DOHH2 (cell line): Measurements from ENCODE around the gene SLC1A2.

ENCODE experiments used
- H3F3A ChIP-seq: fragments of 200-600 bp; sonication (generic), shearing (Covaris generic); 2 replicates; pipeline ENCODE4 v1.6.0; 2016; ENCODE audit warnings: antibody characterized with exemption, mild to moderate bottlenecking; ENCODE audit not compliant: control insufficient read depth, insufficient read depth
- H3K27ac ChIP-seq: fragments of 200-600 bp; sonication (generic); 2 replicates; pipeline ENCODE4 v1.5.1; 2014; ENCODE audit warnings: low read depth, mild to moderate bottlenecking, low read length, moderate library complexity
- H3K27me3 ChIP-seq: fragments of 200-600 bp; sonication (generic); 2 replicates; pipeline ENCODE4 v1.6.1; 2014; ENCODE audit warnings: mild to moderate bottlenecking, low read length, mixed read lengths; ENCODE audit not compliant: control insufficient read depth
- H3K36me3 ChIP-seq: fragments of 200-600 bp; sonication (generic); 2 replicates; pipeline ENCODE4 v1.6.1; 2014; ENCODE audit warnings: mild to moderate bottlenecking, low read length, moderate library complexity, mixed read lengths; ENCODE audit not compliant: control insufficient read depth
- H3K4me1 ChIP-seq: fragments of 200-600 bp; sonication (generic); 2 replicates; pipeline ENCODE4 v1.6.1; 2014; ENCODE audit warnings: mild to moderate bottlenecking, low read length, mixed read lengths; ENCODE audit not compliant: control insufficient read depth
- H3K4me2 ChIP-seq: fragments of 200-600 bp; sonication (generic); 2 replicates; pipeline ENCODE4 v1.6.0; 2014; ENCODE audit warnings: mild to moderate bottlenecking, low read length, moderate library complexity
- H3K4me3 ChIP-seq: fragments of 200-600 bp; sonication (generic); 2 replicates; pipeline ENCODE4 v1.5.1; 2014; ENCODE audit warnings: mild to moderate bottlenecking, low read length, mixed read lengths
- H3K79me2 ChIP-seq: fragments of 200-600 bp; sonication (generic); 2 replicates; pipeline ENCODE4 v1.6.1; 2014; ENCODE audit warnings: mild to moderate bottlenecking, low read length, mixed read lengths; ENCODE audit not compliant: control insufficient read depth
- H3K9me2 ChIP-seq: fragments of 200-600 bp; sonication (generic); replicated peaks from 2 replicates; pipeline ENCODE4 v1.6.1; 2014; ENCODE audit warnings: mild to moderate bottlenecking, low read length, mixed read lengths; ENCODE audit not compliant: control insufficient read depth
- H3K9me3 ChIP-seq: fragments of 200-600 bp; sonication (generic); 2 replicates; pipeline ENCODE4 v1.6.1; 2014; ENCODE audit warnings: antibody characterized with exemption, low read length, mixed read lengths; ENCODE audit not compliant: control insufficient read depth, insufficient read depth
- H4K20me1 ChIP-seq: fragments of 200-600 bp; sonication (generic); 2 replicates; pipeline ENCODE4 v1.6.0; 2014; ENCODE audit warnings: low read depth, mild to moderate bottlenecking, antibody characterized with exemption, low read length, moderate library complexity; ENCODE audit not compliant: control insufficient read depth, insufficient read depth
- EZH2phosphoT487 ChIP-seq: fragments of 200-600 bp; sonication (generic); IDR thresholded peaks from 2 replicates; pipeline ENCODE4 v1.6.1; 2017; ENCODE audit warnings: borderline replicate concordance, mild to moderate bottlenecking, antibody characterized with exemption, low read length, moderate library complexity, mixed read lengths
- TF ChIP-seq, protein P1 (sequence below): fragments of 200-600 bp; sonication (generic); IDR thresholded peaks from one replicate; pipeline ENCODE4 v1.5.1; 2014; ENCODE audit warnings: antibody characterized with exemption, mild to moderate bottlenecking, low read depth, low read length; ENCODE audit not compliant: poor library complexity, severe bottlenecking

The SLC1A2 gene

DNA sequence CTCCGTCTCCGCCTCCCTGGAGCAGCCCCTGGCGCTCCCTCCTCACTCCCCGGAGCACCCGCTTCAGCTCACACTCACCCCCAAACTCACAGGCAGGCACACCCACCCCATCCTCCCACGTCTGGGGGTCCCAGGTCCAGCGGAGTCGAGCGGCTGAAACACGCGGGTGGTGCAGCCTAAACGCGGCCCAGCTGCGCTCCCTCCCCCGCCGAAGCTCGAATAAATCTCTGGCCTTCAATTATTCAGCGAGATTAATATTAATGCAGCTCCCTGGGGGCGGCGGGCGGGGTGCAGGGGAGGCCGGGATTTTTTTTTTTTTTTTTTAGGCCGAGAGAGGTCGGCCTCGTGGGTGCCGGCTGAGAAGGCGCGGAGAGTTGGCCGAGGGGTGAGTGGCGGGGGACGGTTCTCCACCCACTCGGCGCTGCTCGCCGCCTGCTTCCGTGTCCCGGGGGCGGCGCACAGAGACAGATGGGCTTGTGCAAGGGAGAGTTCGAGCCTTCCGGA lies 524 bp upstream of the SLC1A2 start:
- TF ChIP-seq, protein P1, sequence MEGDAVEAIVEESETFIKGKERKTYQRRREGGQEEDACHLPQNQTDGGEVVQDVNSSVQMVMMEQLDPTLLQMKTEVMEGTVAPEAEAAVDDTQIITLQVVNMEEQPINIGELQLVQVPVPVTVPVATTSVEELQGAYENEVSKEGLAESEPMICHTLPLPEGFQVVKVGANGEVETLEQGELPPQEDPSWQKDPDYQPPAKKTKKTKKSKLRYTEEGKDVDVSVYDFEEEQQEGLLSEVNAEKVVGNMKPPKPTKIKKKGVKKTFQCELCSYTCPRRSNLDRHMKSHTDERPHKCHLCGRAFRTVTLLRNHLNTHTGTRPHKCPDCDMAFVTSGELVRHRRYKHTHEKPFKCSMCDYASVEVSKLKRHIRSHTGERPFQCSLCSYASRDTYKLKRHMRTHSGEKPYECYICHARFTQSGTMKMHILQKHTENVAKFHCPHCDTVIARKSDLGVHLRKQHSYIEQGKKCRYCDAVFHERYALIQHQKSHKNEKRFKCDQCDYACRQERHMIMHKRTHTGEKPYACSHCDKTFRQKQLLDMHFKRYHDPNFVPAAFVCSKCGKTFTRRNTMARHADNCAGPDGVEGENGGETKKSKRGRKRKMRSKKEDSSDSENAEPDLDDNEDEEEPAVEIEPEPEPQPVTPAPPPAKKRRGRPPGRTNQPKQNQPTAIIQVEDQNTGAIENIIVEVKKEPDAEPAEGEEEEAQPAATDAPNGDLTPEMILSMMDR = no peak
- no peak for TF ChIP-seq EZH2phosphoT487
- H3K4me2 ChIP-seq = no peak overlapping the region
- H3K4me1 ChIP-seq = no peaks in the 10 kb centered on the region
- H3K4me3 ChIP-seq = no peak overlapping the region
- no peaks in the 10 kb centered on the region for H4K20me1 ChIP-seq
- H3K9me2 ChIP-seq = no peaks in the 10 kb centered on the region
- H3K9me3 ChIP-seq = no peaks in the 10 kb centered on the region
- H3F3A ChIP-seq = no peaks in the 10 kb centered on the region
- no peaks in the 10 kb centered on the region for H3K79me2 ChIP-seq
- peaks cover 23% of the 10 kb centered on the region for H3K27me3 ChIP-seq
- no peaks in the 10 kb centered on the region for H3K36me3 ChIP-seq
- H3K27ac ChIP-seq = no peak overlapping the region

DNA sequence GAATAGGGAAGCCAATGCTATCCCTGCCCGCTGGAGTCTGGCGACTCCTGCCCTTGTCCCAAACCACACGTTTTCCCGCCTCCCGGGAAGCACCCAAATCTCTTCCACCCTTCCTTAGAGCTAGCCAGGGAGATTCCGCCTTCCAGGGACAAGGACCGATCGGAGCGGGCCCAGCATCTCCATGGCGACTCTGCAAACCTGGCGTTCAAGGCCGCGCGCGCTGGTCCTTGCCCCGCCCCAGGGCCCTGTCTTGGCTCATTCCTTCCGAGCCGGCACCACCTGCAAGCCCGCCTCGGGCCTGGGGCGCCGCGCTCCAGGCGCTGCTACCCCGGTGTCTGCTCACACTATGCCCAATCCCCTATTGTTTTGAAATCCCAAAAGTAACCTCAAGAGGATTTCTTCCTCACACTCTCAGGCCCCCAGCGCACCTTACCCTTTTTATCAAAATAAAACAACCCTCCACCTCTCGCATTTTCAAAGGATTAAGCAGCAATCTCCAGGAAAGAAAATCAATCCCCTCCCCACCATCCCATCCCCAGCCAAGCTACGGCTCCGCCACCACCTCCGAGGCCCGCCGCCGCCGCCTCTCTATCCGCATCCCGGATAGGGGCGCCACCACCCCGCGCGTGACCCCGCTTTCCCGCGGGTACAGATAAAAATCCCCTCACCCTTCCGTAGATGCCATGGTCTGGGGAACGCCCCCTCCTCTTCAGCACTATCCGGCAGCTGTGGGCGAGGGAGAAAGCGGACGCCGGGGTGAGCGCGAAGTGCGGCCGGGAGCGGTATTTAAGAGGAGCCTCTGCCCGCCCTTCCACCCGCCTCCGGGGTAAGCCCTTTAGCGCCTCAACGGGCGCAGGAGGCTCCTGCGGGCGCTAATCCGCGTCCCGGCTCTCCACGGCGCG lies 825 bp downstream of the SLC1A2 start:
- Histone ChIP-seq H4K20me1 (no peaks in the 10 kb centered on the region), H3K4me3 (no peak overlapping the region), H3K9me3 (no peaks in the 10 kb centered on the region), H3K4me1 (no peaks in the 10 kb centered on the region), H3F3A (no peaks in the 10 kb centered on the region), H3K9me2 (no peaks in the 10 kb centered on the region), H3K4me2 (no peak overlapping the region), H3K27me3 (peaks cover 23% of the 10 kb centered on the region), H3K79me2 (no peaks in the 10 kb centered on the region), H3K27ac (no peak overlapping the region), H3K36me3 (no peaks in the 10 kb centered on the region)
- TF ChIP-seq, protein P1 = no peak
- TF ChIP-seq EZH2phosphoT487 = no peak

DNA sequence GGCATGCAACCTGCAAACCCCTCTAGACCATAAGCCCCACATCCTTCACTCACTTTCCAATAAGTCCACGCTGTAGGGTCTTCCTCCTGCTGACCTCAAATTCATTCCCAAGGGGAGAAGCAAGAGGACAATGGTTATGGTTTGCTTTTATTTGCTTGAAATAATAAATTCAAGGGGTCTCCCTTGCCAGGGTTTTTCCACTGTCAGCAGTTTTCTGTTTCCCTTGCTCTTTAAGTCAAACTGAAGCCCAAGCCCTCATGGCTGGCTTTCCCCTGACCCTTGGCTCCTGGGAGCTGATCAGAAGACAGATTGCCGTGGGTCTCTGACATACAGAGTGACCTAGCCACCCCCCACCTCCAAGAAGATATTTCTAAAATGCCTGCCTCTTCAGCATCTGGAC lies 3.9 kb downstream of the SLC1A2 start:
- Histone ChIP-seq H3K9me3 (no peaks in the 10 kb centered on the region), H3K79me2 (no peaks in the 10 kb centered on the region), H4K20me1 (no peaks in the 10 kb centered on the region), H3K27me3 (peaks cover 8% of the 10 kb centered on the region; the same call in 1 of the 2 replicates), H3K27ac (no peak overlapping the region), H3K36me3 (no peaks in the 10 kb centered on the region), H3K4me2 (no peak overlapping the region), H3K4me1 (no peaks in the 10 kb centered on the region), H3K4me3 (no peak overlapping the region), H3K9me2 (no peaks in the 10 kb centered on the region), H3F3A (no peaks in the 10 kb centered on the region)
- TF ChIP-seq EZH2phosphoT487 = no peak
- TF ChIP-seq, protein P1 = no peak
